H1 (cell line): ENCODE measurements around the gene ASGR1. TPM values are rescaled to one million over a fixed set of nuclear protein-coding genes. Genes with fewer than 3 reads are reported as not detected.

Experiments used
- CTCF ChIA-PET: fragments of 300-600 bp; sonication (Branson Sonifier 250); formaldehyde crosslinking; loops from one replicate; lab custom pipeline; 2021; ENCODE audit not compliant: partially characterized antibody; lab: Charles Lee
- POLR2A ChIA-PET: fragments of 300-600 bp; sonication (Branson Sonifier 250); formaldehyde crosslinking; loops from one replicate; lab custom pipeline; 2021; ENCODE audit warnings: inconsistent platforms; ENCODE audit not compliant: partially characterized antibody; lab: Charles Lee
- DNase-seq, 2 experiments: peaks; one replicate each; pipeline versions ENCODE4 v3.0.0 to v3.0.0-alpha.2; 2010 to 2022; ENCODE audit warnings: low spot score in 2 of 2, low read depth in 1 of 2, mixed read lengths in 1 of 2
- FAIRE-seq: peaks from 2 replicates; lab custom pipeline; 2011; peaks lifted over from hg19 to GRCh38; lab: Jason Lieb, UNC
- H2AFZ ChIP-seq: 2 replicates; pipeline ENCODE4 v1.8.1; 2012; ENCODE audit warnings: low read length, inconsistent platforms
- H2AK5ac ChIP-seq: 2 replicates; pipeline ENCODE4 v1.6.1; 2013; ENCODE audit warnings: low read depth, low read length
- H2BK120ac ChIP-seq: replicated peaks from 2 replicates; pipeline ENCODE3; 2013; ENCODE audit warnings: low read depth, low read length, inconsistent platforms
- H2BK12ac ChIP-seq: 2 replicates; pipeline ENCODE4 v1.6.1; 2013; ENCODE audit warnings: low read depth, low read length
- H2BK15ac ChIP-seq: 2 replicates; pipeline ENCODE4 v1.6.1; 2013; ENCODE audit warnings: low read length
- H2BK20ac ChIP-seq: 2 replicates; pipeline ENCODE4 v1.6.1; 2013; ENCODE audit warnings: low read length
- H2BK5ac ChIP-seq: 2 replicates; pipeline ENCODE4 v1.6.1; 2013; ENCODE audit warnings: low read depth, low read length
- H3K14ac ChIP-seq: 2 replicates; pipeline ENCODE4 v1.6.1; 2013; ENCODE audit warnings: inconsistent platforms; ENCODE audit not compliant: insufficient read length
- H3K18ac ChIP-seq: 2 replicates; pipeline ENCODE4 v1.6.1; 2013; ENCODE audit warnings: low read length; ENCODE audit errors: extremely low read depth
- H3K23ac ChIP-seq: 2 replicates; pipeline ENCODE4 v1.6.1; 2013; ENCODE audit warnings: inconsistent platforms; ENCODE audit not compliant: insufficient read length
- H3K23me2 ChIP-seq: 2 replicates; pipeline ENCODE4 v1.6.1; 2013; ENCODE audit warnings: low read depth, low read length
- H3K27ac ChIP-seq: 2 replicates; pipeline ENCODE4 v1.6.1; 2011; ENCODE audit warnings: low read depth, low read length, inconsistent platforms
- H3K27me3 ChIP-seq, 4 experiments: replicated peaks in 1 of 4; 1 replicate in 1 of 4; 2 replicates in 3 of 4; pipeline versions ENCODE4 v1.6.1 to v1.8.1; 2011 to 2013; ENCODE audit warnings: low read length in 3 of 4, mild to moderate bottlenecking in 3 of 4, inconsistent platforms in 2 of 4, mixed read lengths in 2 of 4, moderate library complexity in 1 of 4; ENCODE audit not compliant: control insufficient read depth in 3 of 4, insufficient read depth in 3 of 4; ENCODE audit errors: extremely low read depth in 1 of 4
- H3K36me3 ChIP-seq, 4 experiments: 2 replicates each; pipeline versions ENCODE4 v1.6.1 to v1.8.1; 2011 to 2013; ENCODE audit warnings: mild to moderate bottlenecking in 4 of 4, low read length in 3 of 4, moderate library complexity in 2 of 4, control low read depth in 1 of 4, inconsistent platforms in 1 of 4; ENCODE audit not compliant: insufficient read depth in 4 of 4, control insufficient read depth in 2 of 4
- H3K4ac ChIP-seq: replicated peaks from 2 replicates; pipeline ENCODE3; 2013; ENCODE audit warnings: low read length, low read depth, mixed read lengths, inconsistent platforms; ENCODE audit not compliant: insufficient read length
- H3K4me1 ChIP-seq, 4 experiments: replicated peaks in 1 of 4; 1 replicate in 1 of 4; 2 replicates in 3 of 4; pipeline versions ENCODE4 v1.6.1 to v1.8.1; 2011 to 2013; ENCODE audit warnings: low read length in 3 of 4, inconsistent platforms in 2 of 4, mixed read lengths in 1 of 4; ENCODE audit not compliant: insufficient read depth in 4 of 4, control insufficient read depth in 3 of 4
- H3K4me2 ChIP-seq, 2 experiments: 2 replicates each; pipeline versions ENCODE4 v1.6.1 to v1.8.1; 2011 to 2013; ENCODE audit warnings: low read depth in 2 of 2, low read length in 2 of 2, control low read depth in 1 of 2, inconsistent platforms in 1 of 2, mild to moderate bottlenecking in 1 of 2; ENCODE audit not compliant: insufficient read depth in 1 of 2
- H3K4me3 ChIP-seq, 4 experiments: fragments of 200-600, 300-600 bp in 1 of 4; sonication (generic), shearing (Covaris generic), sonication (Bioruptor Twin) in 1 of 4; 2 replicates each; pipeline versions ENCODE4 v1.5.1 to v1.8.1; 2011 to 2016; ENCODE audit warnings: low read length in 4 of 4, low read depth in 3 of 4, control low read depth in 2 of 4, inconsistent platforms in 2 of 4, mild to moderate bottlenecking in 2 of 4, mixed read lengths in 1 of 4, moderate library complexity in 1 of 4; ENCODE audit not compliant: insufficient read depth in 2 of 4; ENCODE audit errors: extremely low read depth in 1 of 4
- H3K56ac ChIP-seq: replicated peaks from 2 replicates; pipeline ENCODE3; 2013; ENCODE audit warnings: low read depth, mild to moderate bottlenecking, mixed read lengths, low read length, inconsistent platforms; ENCODE audit not compliant: insufficient read length
- H3K79me1 ChIP-seq: 2 replicates; pipeline ENCODE4 v1.6.1; 2013; ENCODE audit warnings: low read depth, low read length, control low read depth
- H3K79me2 ChIP-seq, 2 experiments: 2 replicates each; pipeline versions ENCODE4 v1.6.1 to v1.8.1; 2012 to 2013; ENCODE audit warnings: low read length in 2 of 2, mild to moderate bottlenecking in 2 of 2, inconsistent platforms in 1 of 2; ENCODE audit not compliant: insufficient read depth in 2 of 2, control insufficient read depth in 1 of 2
- H3K9ac ChIP-seq, 4 experiments: replicated peaks in 1 of 4; 1 replicate in 1 of 4; 2 replicates in 3 of 4; pipeline versions ENCODE4 v1.6.1 to v1.8.1; 2011 to 2013; ENCODE audit warnings: low read depth in 3 of 4, low read length in 3 of 4, control low read depth in 2 of 4, mild to moderate bottlenecking in 2 of 4, moderate library complexity in 2 of 4, inconsistent platforms in 1 of 4; ENCODE audit errors: extremely low read depth in 1 of 4
- H3K9me3 ChIP-seq, 2 experiments: 2 replicates each; pipeline versions ENCODE4 v1.6.1 to v1.8.1; 2012 to 2013; ENCODE audit warnings: mild to moderate bottlenecking in 2 of 2, moderate library complexity in 2 of 2, control low read depth in 1 of 2, inconsistent platforms in 1 of 2, low read depth in 1 of 2, low read length in 1 of 2, mixed read lengths in 1 of 2; ENCODE audit not compliant: insufficient read depth in 2 of 2
- H4K20me1 ChIP-seq, 2 experiments: replicated peaks in 1 of 2; 2 replicates each; pipeline versions ENCODE3 to v1.8.1; 2011 to 2013; ENCODE audit warnings: inconsistent platforms in 2 of 2, low read length in 2 of 2, mild to moderate bottlenecking in 1 of 2; ENCODE audit not compliant: insufficient read depth in 2 of 2, control insufficient read depth in 1 of 2
- H4K5ac ChIP-seq: 2 replicates; pipeline ENCODE4 v1.6.1; 2013; ENCODE audit warnings: low read length, low read depth, mixed read lengths, inconsistent platforms; ENCODE audit not compliant: insufficient read length
- H4K8ac ChIP-seq: 2 replicates; pipeline ENCODE4 v1.8.0; 2013; ENCODE audit warnings: mild to moderate bottlenecking, moderate library complexity, low read length, inconsistent platforms; ENCODE audit not compliant: insufficient read depth; ENCODE audit errors: extremely low read depth
- H4K91ac ChIP-seq: replicated peaks from 2 replicates; pipeline ENCODE3; 2013; ENCODE audit warnings: low read length, mixed read lengths, inconsistent platforms; ENCODE audit not compliant: insufficient read length
- ASH2L ChIP-seq: fragments of 200-600, 300-600 bp; sonication (generic); IDR thresholded peaks from one replicate; pipeline ENCODE4 v1.7.1; 2017; ENCODE audit warnings: low read length
- CTBP2 ChIP-seq: IDR thresholded peaks from 2 replicates; pipeline ENCODE4 v1.7.0; 2011; ENCODE audit warnings: borderline replicate concordance, mild to moderate bottlenecking, moderate library complexity, mixed read lengths, low read length; ENCODE audit not compliant: insufficient read depth, insufficient read length
- KDM1A ChIP-seq: fragments of 200-600, 300-600 bp; sonication (generic); IDR thresholded peaks from 2 replicates; pipeline ENCODE4 v1.7.1; 2016; ENCODE audit warnings: mild to moderate bottlenecking, low read length, borderline replicate concordance
- MAFK ChIP-seq: IDR thresholded peaks from 2 replicates; pipeline ENCODE4 v1.6.1; 2012; ENCODE audit warnings: low read depth, mild to moderate bottlenecking, improper control_type of control experiment, low read length
- MAX ChIP-seq: IDR thresholded peaks from 2 replicates; pipeline ENCODE4 v1.6.1; 2012; ENCODE audit warnings: inconsistent platforms
- NANOG ChIP-seq: IDR thresholded peaks from 2 replicates; pipeline ENCODE4 v1.6.1; 2011; ENCODE audit warnings: low read length, low read depth, mild to moderate bottlenecking, inconsistent platforms; ENCODE audit not compliant: insufficient read depth, poor library complexity, severe bottlenecking
- NRF1 ChIP-seq: IDR thresholded peaks from 2 replicates; pipeline ENCODE4 v1.6.1; 2011; ENCODE audit warnings: mild to moderate bottlenecking, low read depth, low read length, improper control_type of control experiment
- SIX5 ChIP-seq: IDR thresholded peaks from 2 replicates; pipeline ENCODE4 v1.6.1; 2011; ENCODE audit warnings: mild to moderate bottlenecking, low read depth, low read length
- SRF ChIP-seq: IDR thresholded peaks from 2 replicates; pipeline ENCODE4 v1.6.1; 2011; ENCODE audit warnings: mild to moderate bottlenecking, low read depth, low read length, moderate library complexity
- WGBS, 2 experiments: shearing (Covaris generic) in 1 of 2; methylation state at CpG; one replicate each; pipeline versions ENCODE4 v1.1.6 to v1.1.7; 2013 to 2015; ENCODE audit warnings: low lambda C conversion rate in 2 of 2, mixed read lengths in 2 of 2, inconsistent platforms in 1 of 2, low coverage in 1 of 2, missing lambda C conversion rate in 1 of 2; ENCODE audit not compliant: insufficient replicate concordance in 2 of 2, insufficient coverage in 1 of 2, insufficient read length in 1 of 2; ENCODE audit errors: extremely low coverage in 1 of 2, missing lambda C conversion rate in 1 of 2; 5-methylcytosine and 5-hydroxymethylcytosine counted together
- polyA plus RNA-seq, 7 experiments: library from polyadenylated mRNA; depleted of rRNA in 3 of 7; stranded (reverse) in 5 of 7; unstranded in 2 of 7; fragments of >200 nt in 5 of 7; fragments of 200-250 nt in 2 of 7; gene quantifications; 1 replicate in 5 of 7; 2 replicates in 1 of 7; 4 replicates in 1 of 7; pipeline versions ENCODE4 v1.2.1 to v1.2.3, GENCODE V29; 2011 to 2013; ENCODE audit warnings: missing spikeins in 2 of 7, mixed read lengths in 2 of 7
- total RNA-seq: library from RNA; stranded (reverse); fragmentation: NEBNext Ultra II Directional; extraction: Animal tissue kit (Norgen Biotek cat#: 25700); gene quantifications from 2 replicates; pipeline ENCODE4 v1.2.1, GENCODE V29; 2021

The ASGR1 gene
- total and polyA plus RNA-seq, 2 of the 8 experiments (the other 6 are each of a cell fraction or from before 2014, with no cell fraction given) = 10.8 to 14.5 TPM

- no peak overlapping the region for H4K5ac ChIP-seq
- no peaks in the 10 kb centered on the region; a peak in 1 of 8 replicates for H3K36me3 ChIP-seq
- H3K4me2 ChIP-seq = peak overlapping the region; percentile 79 to 99
- no peak overlapping the region for H3K9ac ChIP-seq
- no peak for DNase-seq
- no peak overlapping the region for H2BK120ac ChIP-seq
- ChIA-PET POLR2A (interaction anchor here (0.7 to 3.3 kb wide), 13 partner anchors 9 to 141 kb away, joined by 3 to 15 read pairs (median 4); partner anchors contain the start of genes DLG4 and SLC16A13), CTCF (interaction anchor here (0.7 to 4.7 kb wide), 33 partner anchors 9 to 383 kb away, joined by 3 to 50 read pairs (median 5); partner anchors contain the start of genes SLC16A11 and SLC16A13)
- peak overlapping the region; percentile 75; the same call in 1 of the 2 replicates for H3K18ac ChIP-seq
- H3K79me2 ChIP-seq = no peaks in the 10 kb centered on the region
- no peak for FAIRE-seq
- no peak overlapping the region for H3K4ac ChIP-seq
- H3K27me3 ChIP-seq = peaks cover 0 to 28% (median 21%) of the 10 kb centered on the region in 4 experiments; a peak in 6 of 7 replicates
- no peak overlapping the region for H2BK12ac ChIP-seq
- peaks cover 0 to 23% (median 11%) of the 10 kb centered on the region in 4 experiments; a peak in 6 of 7 replicates for H3K4me1 ChIP-seq
- no peak overlapping the region for H4K8ac ChIP-seq
- H2BK20ac ChIP-seq = no peak overlapping the region
- H2BK15ac ChIP-seq = no peak overlapping the region
- 0 out of 2 replicates have a peak overlapping the region, but pooled peaks have one; percentile 46 for H2AK5ac ChIP-seq
- peak overlapping the region; percentile 39 to 86 (median 58) for H3K4me3 ChIP-seq
- no peak overlapping the region for H3K14ac ChIP-seq
- H3K27ac ChIP-seq = no peak overlapping the region
- no peak overlapping the region for H3K56ac ChIP-seq
- peak overlapping the region; percentile 80 for H4K91ac ChIP-seq
- peaks cover 38% of the 10 kb centered on the region for H3K23me2 ChIP-seq
- TF ChIP-seq NANOG = no peak
- no peak for TF ChIP-seq SIX5
- peak; percentile 42; the same call in 1 of the 2 replicates for TF ChIP-seq SRF
- TF ChIP-seq NRF1 = no peak
- TF ChIP-seq KDM1A = no peak
- TF ChIP-seq CTBP2 = no peak
- no peak for TF ChIP-seq MAFK
- no peak for TF ChIP-seq ASH2L
- peak; percentile 38; the same call in 1 of the 2 replicates for TF ChIP-seq MAX
- 0 out of 2 replicates have a peak overlapping the region, but pooled peaks have one; percentile 74 for H2AFZ ChIP-seq
- no peak overlapping the region for H3K23ac ChIP-seq
- no peak overlapping the region for H2BK5ac ChIP-seq
- 17% methylated on average over 2 of the region's 17 CpGs; no CpG with 5 or more reads in 1 of the 2 experiments for WGBS, 2 experiments
- H4K20me1 ChIP-seq = peaks cover 0 to 21% of the 10 kb centered on the region in 2 experiments
- H3K79me1 ChIP-seq = peaks cover 8% of the 10 kb centered on the region; the same call in 1 of the 2 replicates
- H3K9me3 ChIP-seq = no peaks in the 10 kb centered on the region
These were observed 2.4 kb downstream of the ASGR1 start for GRCh38 chr17:7176841-7177190.
